Lower lobe of right lung (tissue), 2 donors: ENCODE data around the gene ZNF827. TPM values are rescaled to one million over a fixed set of nuclear protein-coding genes. Genes with fewer than 3 reads are reported as not detected.

Experiments used
- ATAC-seq, 2 donors: fragments of 200-7000 bp; cut with Tn5 transposase; one replicate each; pipeline ENCODE4 v1.9.1; 2020 to 2022; ENCODE audit warnings: mild to moderate bottlenecking in 2 of 2, moderate library complexity in 2 of 2
- DNase-seq: peaks from one replicate; pipeline ENCODE4 v3.0.0-alpha.2; 2020
- H3K27ac ChIP-seq: fragments of 200-600 bp; one replicate; pipeline ENCODE4 v1.8.0; 2022
- H3K27me3 ChIP-seq: fragments of 200-600 bp; one replicate; pipeline ENCODE4 v1.8.0; 2022; ENCODE audit warnings: low read depth
- H3K36me3 ChIP-seq: fragments of 200-600 bp; one replicate; pipeline ENCODE4 v1.8.0; 2022; ENCODE audit warnings: mild to moderate bottlenecking
- H3K4me1 ChIP-seq: fragments of 200-600 bp; one replicate; pipeline ENCODE4 v1.8.0; 2022
- H3K4me3 ChIP-seq: fragments of 200-600 bp; one replicate; pipeline ENCODE4 v1.8.0; 2022; ENCODE audit warnings: mild to moderate bottlenecking
- H3K9me3 ChIP-seq: fragments of 200-600 bp; one replicate; pipeline ENCODE4 v1.8.0; 2022
- CTCF ChIP-seq: fragments of 200-600 bp; IDR thresholded peaks from one replicate; pipeline ENCODE4 v1.8.0; 2022; ENCODE audit warnings: antibody characterized with exemption, mild to moderate bottlenecking
- intact Hi-C: fragments of 100-400 bp; cut with DNase I; formaldehyde crosslinking; loops from one replicate; pipeline ENCODE4 v1.11.0; 2022
- total RNA-seq: library from RNA; stranded (reverse); fragmentation: NEBNext Ultra II Directional; extraction: Animal tissue kit (Norgen Biotek cat#: 25700); gene quantifications from one replicate; pipeline ENCODE4 v1.2.1, GENCODE V29; 2021
- donor health status: DM: no; HTN: yes; CAD: no; lungs with severe emphysema.

The ZNF827 gene
- total RNA-seq, 1 donor from 2014 or later, result 11.3 TPM

- Histone ChIP-seq H3K27me3 (no peaks in the 10 kb centered on the region), H3K4me3 (no peak overlapping the region), H3K9me3 (no peaks in the 10 kb centered on the region), H3K27ac (no peak overlapping the region), H3K4me1 (no peaks in the 10 kb centered on the region), H3K36me3 (no peaks in the 10 kb centered on the region)
- intact Hi-C loops, result no loop called here
- TF ChIP-seq CTCF, result no peak
- no peak for DNase-seq
- no peak for ATAC-seq
Observed at GRCh38 chr4:145821766-145822165, 116.9 kb downstream of the ZNF827 start.

GRCh38 chr4:145820407-145820806 lies 118.2 kb downstream of the ZNF827 start:
- Histone ChIP-seq H3K36me3 (no peaks in the 10 kb centered on the region), H3K4me1 (no peaks in the 10 kb centered on the region), H3K4me3 (no peak overlapping the region), H3K27me3 (no peaks in the 10 kb centered on the region), H3K27ac (no peak overlapping the region), H3K9me3 (no peaks in the 10 kb centered on the region)
- DNase-seq (no peak), ATAC-seq (no peak)
- intact Hi-C loops, result no loop called here
- TF ChIP-seq CTCF, result no peak

- intact Hi-C loops, result no loop called here
- DNase-seq, result no peak
- no peak for TF ChIP-seq CTCF
- no peaks in the 10 kb centered on the region for H3K9me3 ChIP-seq
- H3K36me3 ChIP-seq, result no peaks in the 10 kb centered on the region
- no peaks in the 10 kb centered on the region for H3K27me3 ChIP-seq
- no peak overlapping the region for H3K4me3 ChIP-seq
- H3K4me1 ChIP-seq, result no peaks in the 10 kb centered on the region
- ATAC-seq, result no peak
- no peak overlapping the region for H3K27ac ChIP-seq
Observed at GRCh38 chr4:145819853-145820181, 118.8 kb downstream of the ZNF827 start.

GRCh38 chr4:145819101-145819852 lies 119.3 kb downstream of the ZNF827 start:
- no peaks in the 10 kb centered on the region for H3K36me3 ChIP-seq
- H3K27me3 ChIP-seq, result no peaks in the 10 kb centered on the region
- no peak overlapping the region for H3K4me3 ChIP-seq
- DNase-seq (no peak), ATAC-seq (no peak)
- no peaks in the 10 kb centered on the region for H3K4me1 ChIP-seq
- H3K27ac ChIP-seq, result no peak overlapping the region
- H3K9me3 ChIP-seq, result no peaks in the 10 kb centered on the region
- no peak for TF ChIP-seq CTCF
- intact Hi-C loops, result no loop called here

- DNase-seq (no peak), ATAC-seq (no peak)
- H3K27ac ChIP-seq, result no peak overlapping the region
- TF ChIP-seq CTCF, result no peak
- H3K27me3 ChIP-seq, result no peaks in the 10 kb centered on the region
- intact Hi-C loops, result no loop called here
- H3K9me3 ChIP-seq, result no peaks in the 10 kb centered on the region
- no peak overlapping the region for H3K4me3 ChIP-seq
- H3K36me3 ChIP-seq, result no peaks in the 10 kb centered on the region
- H3K4me1 ChIP-seq, result no peaks in the 10 kb centered on the region
Observed at GRCh38 chr4:145818011-145818410, 120.6 kb downstream of the ZNF827 start.
